ENCODE results near the gene IL16. TPM values are rescaled to one million over a fixed set of nuclear protein-coding genes. Genes with fewer than 3 reads are reported as not detected.

Gene IL16
- total RNA-seq, 1 experiment from 2014 or later: 0.81 TPM

DNA sequence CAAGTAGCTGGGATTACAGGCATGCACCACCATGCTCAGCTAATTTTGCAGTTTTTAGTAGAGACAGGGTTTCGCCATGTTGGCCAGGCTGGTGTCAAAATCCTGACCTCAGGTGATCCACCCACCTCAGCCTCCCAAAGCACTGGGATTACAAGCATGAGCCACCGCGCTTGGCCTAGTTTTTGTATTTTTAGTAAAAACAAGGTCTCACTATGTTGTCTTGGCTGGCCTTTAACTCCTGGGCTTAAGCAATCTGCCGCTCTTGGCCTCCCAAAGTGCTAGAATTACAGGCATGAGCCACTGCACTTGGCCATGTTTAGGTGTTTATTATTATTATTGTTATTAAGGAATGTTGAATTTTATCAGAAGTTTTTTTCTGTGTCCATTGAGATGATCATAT, 14.7 kb downstream of the IL16 start:
- ATAC-seq (no peak), DNase-seq (ENCODE audit: low read depth, low spot score) (no peak)
- no peak overlapping the region for H3K4me3 ChIP-seq (replicated peaks in 1 of 2; ENCODE audit: low read depth in 1 of 2, low read length in 2 of 2)
- ChIA-PET RAD21 (ENCODE audit: low non-redundant PET in 1 of 2, low total read pairs in 2 of 2, uncharacterized antibody in 2 of 2, unreplicated experiment in 2 of 2) (no interaction called here), CTCF (no interaction called here), POLR2A (no interaction called here)
- no peaks in the 10 kb centered on the region for H3K4me1 ChIP-seq (ENCODE audit: control insufficient read depth in 1 of 2, insufficient read depth in 2 of 2, low read length in 2 of 2)
- no peaks in the 10 kb centered on the region for H3K9me2 ChIP-seq (ENCODE audit: insufficient read depth)
- no peak overlapping the region for H3K9ac ChIP-seq (ENCODE audit: low read length)
- no peaks in the 10 kb centered on the region for H3K27me3 ChIP-seq (ENCODE audit: insufficient read depth, low read length)
- intact Hi-C loops (cut with micrococcal nuclease): no loop called here
- H3K27ac ChIP-seq (ENCODE audit: low read depth, low read length): no peak overlapping the region
- H4K20me1 ChIP-seq (ENCODE audit: insufficient read depth): no peaks in the 10 kb centered on the region
- BruUV-seq (replicated peaks): no TSS peak
- H3K9me3 ChIP-seq (ENCODE audit: control insufficient read depth in 1 of 2, insufficient read depth in 1 of 2, low read depth in 1 of 2, low read length in 2 of 2): no peaks in the 10 kb centered on the region
- H2AFZ ChIP-seq (ENCODE audit: low read depth, low read length, poor library complexity, severe bottlenecking): no peak overlapping the region
- no peaks in the 10 kb centered on the region for H3K36me3 ChIP-seq (ENCODE audit: control insufficient read depth in 1 of 2, insufficient read depth in 2 of 2, low read length in 2 of 2)
- TF ChIP-seq, protein P1, sequence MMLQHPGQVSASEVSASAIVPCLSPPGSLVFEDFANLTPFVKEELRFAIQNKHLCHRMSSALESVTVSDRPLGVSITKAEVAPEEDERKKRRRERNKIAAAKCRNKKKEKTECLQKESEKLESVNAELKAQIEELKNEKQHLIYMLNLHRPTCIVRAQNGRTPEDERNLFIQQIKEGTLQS (IDR thresholded peaks at IDR 0.05): no peak
- TF ChIP-seq POLR2A (IDR thresholded peaks at IDR 0.05; ENCODE audit: borderline replicate concordance, extremely low read depth, insufficient read depth, insufficient read length): no peak
- no peak for TF ChIP-seq EZH2 (IDR thresholded peaks at IDR 0.05)
- no peak for TF ChIP-seq CEBPB (IDR thresholded peaks at IDR 0.05; ENCODE audit: low read depth)
- TF ChIP-seq RAD21 (IDR thresholded peaks at IDR 0.05; ENCODE audit: low read depth): no peak
- no peak for TF ChIP-seq FOSL1 (IDR thresholded peaks at IDR 0.05; ENCODE audit: low read depth)
- TF ChIP-seq SIN3A (IDR thresholded peaks at IDR 0.05; ENCODE audit: low read depth): no peak
- no peak for TF ChIP-seq POLR2AphosphoS5 (IDR thresholded peaks at IDR 0.05; ENCODE audit: low read depth, low read length)
- TF ChIP-seq, protein P2, sequence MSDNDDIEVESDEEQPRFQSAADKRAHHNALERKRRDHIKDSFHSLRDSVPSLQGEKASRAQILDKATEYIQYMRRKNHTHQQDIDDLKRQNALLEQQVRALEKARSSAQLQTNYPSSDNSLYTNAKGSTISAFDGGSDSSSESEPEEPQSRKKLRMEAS (IDR thresholded peaks at IDR 0.05): no peak
- TF ChIP-seq EZH2phosphoT487 (IDR thresholded peaks at IDR 0.05; ENCODE audit: borderline replicate concordance): no peak
- no peak for TF ChIP-seq ZFX (IDR thresholded peaks at IDR 0.05)
- TF ChIP-seq SP1 (IDR thresholded peaks at IDR 0.05; ENCODE audit: low read depth): no peak
- no peak for TF ChIP-seq SRF (IDR thresholded peaks at IDR 0.05; ENCODE audit: low read depth)
- no peak for TF ChIP-seq TCF7L2 (IDR thresholded peaks at IDR 0.05; ENCODE audit: borderline replicate concordance, extremely low read depth, insufficient read depth, insufficient read length)
- TF ChIP-seq ZNF274 (IDR thresholded peaks at IDR 0.05; ENCODE audit: low read depth, low read length): no peak
- no peak for TF ChIP-seq ELF1 (IDR thresholded peaks at IDR 0.05; ENCODE audit: borderline replicate concordance, low read depth)
- no peak for TF ChIP-seq EGR1 (IDR thresholded peaks at IDR 0.05; ENCODE audit: low read depth)
- no peak for TF ChIP-seq JUND (IDR thresholded peaks at IDR 0.05)
- H3K4me2 ChIP-seq (ENCODE audit: low read length): no peak overlapping the region
- H3K79me2 ChIP-seq (ENCODE audit: insufficient read depth, low read length): no peaks in the 10 kb centered on the region

All from HCT116 (cell line).